Mesendoderm (in vitro differentiated cells): Measurements from ENCODE around the gene DNA2.

Source experiments
- DNase-seq: peaks from one replicate; pipeline ENCODE4 v3.0.0; 2013
- H2AK5ac ChIP-seq: 2 replicates; pipeline ENCODE4 v1.6.1; 2013; ENCODE audit warnings: low read length, inconsistent platforms
- H2BK120ac ChIP-seq: 2 replicates; pipeline ENCODE4 v1.6.1; 2013; ENCODE audit warnings: low read depth, mild to moderate bottlenecking, low read length, moderate library complexity, mixed read lengths
- H2BK15ac ChIP-seq: replicated peaks from 2 replicates; pipeline ENCODE4 v1.6.1; 2013; ENCODE audit warnings: low read depth, mild to moderate bottlenecking, moderate library complexity
- H2BK5ac ChIP-seq: 2 replicates; pipeline ENCODE4 v1.6.1; 2013; ENCODE audit warnings: low read length, inconsistent platforms
- H3K18ac ChIP-seq: 2 replicates; pipeline ENCODE4 v1.6.1; 2013; ENCODE audit warnings: mild to moderate bottlenecking, low read length, mixed read lengths
- H3K23ac ChIP-seq: one replicate; pipeline ENCODE4 v1.6.1; 2013; ENCODE audit warnings: low read length
- H3K27ac ChIP-seq: 2 replicates; pipeline ENCODE4 v1.5.1; 2013; ENCODE audit warnings: low read depth, mild to moderate bottlenecking, inconsistent platforms, low read length, moderate library complexity
- H3K27me3 ChIP-seq: 2 replicates; pipeline ENCODE4 v1.6.1; 2013; ENCODE audit warnings: low read length, control low read depth, mild to moderate bottlenecking, inconsistent platforms; ENCODE audit not compliant: insufficient read depth, poor library complexity
- H3K36me3 ChIP-seq: 2 replicates; pipeline ENCODE4 v1.6.1; 2013; ENCODE audit warnings: low read length, inconsistent platforms; ENCODE audit not compliant: control insufficient read depth, insufficient read depth
- H3K4ac ChIP-seq: one replicate; pipeline ENCODE4 v1.6.1; 2013; ENCODE audit warnings: low read depth, mild to moderate bottlenecking, low read length, moderate library complexity
- H3K4me1 ChIP-seq: 2 replicates; pipeline ENCODE4 v1.6.1; 2013; ENCODE audit warnings: low read depth, low read length, inconsistent platforms; ENCODE audit not compliant: control insufficient read depth
- H3K4me2 ChIP-seq: 2 replicates; pipeline ENCODE4 v1.6.1; 2013; ENCODE audit warnings: low read length
- H3K4me3 ChIP-seq: 2 replicates; pipeline ENCODE4 v1.5.1; 2013; ENCODE audit warnings: mild to moderate bottlenecking, low read length
- H3K56ac ChIP-seq: one replicate; pipeline ENCODE4 v1.6.1; 2013; ENCODE audit warnings: low read length
- H3K79me1 ChIP-seq: 2 replicates; pipeline ENCODE4 v1.6.1; 2013; ENCODE audit warnings: low read length, inconsistent platforms
- H3K79me2 ChIP-seq: 2 replicates; pipeline ENCODE4 v1.6.1; 2013; ENCODE audit warnings: mild to moderate bottlenecking, low read length; ENCODE audit not compliant: control insufficient read depth, insufficient read depth
- H3K9ac ChIP-seq: 2 replicates; pipeline ENCODE4 v1.6.1; 2013; ENCODE audit warnings: low read length, inconsistent platforms
- H4K5ac ChIP-seq: one replicate; pipeline ENCODE4 v1.6.1; 2013; ENCODE audit warnings: low read length
- H4K8ac ChIP-seq: one replicate; pipeline ENCODE4 v1.6.1; 2013; ENCODE audit warnings: low read depth, mild to moderate bottlenecking, control low read depth, low read length, moderate library complexity
- WGBS: extraction: QIAGEN DNeasy Blood & Tissue Kit; methylation state at CpG from one replicate; pipeline ENCODE4 v1.1.7; 2013; ENCODE audit warnings: low lambda C conversion rate, missing lambda C conversion rate; ENCODE audit not compliant: insufficient coverage; ENCODE audit errors: extremely low coverage; 5-methylcytosine and 5-hydroxymethylcytosine counted together

DNA2 gene

GRCh38 chr10:68442971-68443370, 28.8 kb downstream of the DNA2 start:
- Histone ChIP-seq H3K56ac (no peak overlapping the region), H3K79me2 (no peaks in the 10 kb centered on the region), H3K79me1 (no peaks in the 10 kb centered on the region), H3K4me2 (no peak overlapping the region), H3K18ac (no peak overlapping the region), H2BK120ac (no peak overlapping the region), H3K4me3 (no peak overlapping the region), H3K36me3 (no peaks in the 10 kb centered on the region), H3K4ac (no peak overlapping the region), H3K4me1 (no peaks in the 10 kb centered on the region), H3K23ac (no peak overlapping the region), H3K9ac (no peak overlapping the region), H4K5ac (no peak overlapping the region), H4K8ac (no peak overlapping the region), H2BK5ac (no peak overlapping the region), H3K27ac (no peak overlapping the region), H3K27me3 (no peaks in the 10 kb centered on the region), H2AK5ac (no peak overlapping the region), H2BK15ac (no peak overlapping the region)
- no CpG with 5 or more reads among the region's 2 CpGs for WGBS
- DNase-seq, result no peak

GRCh38 chr10:68440898-68441297, 30.9 kb downstream of the DNA2 start:
- Histone ChIP-seq H3K23ac (no peak overlapping the region), H3K4me1 (no peaks in the 10 kb centered on the region), H4K5ac (no peak overlapping the region), H3K4me3 (no peak overlapping the region), H4K8ac (no peak overlapping the region), H3K36me3 (no peaks in the 10 kb centered on the region), H2BK120ac (no peak overlapping the region), H2AK5ac (no peak overlapping the region), H3K4ac (no peak overlapping the region), H3K79me2 (no peaks in the 10 kb centered on the region), H3K56ac (no peak overlapping the region), H3K79me1 (no peaks in the 10 kb centered on the region), H3K4me2 (no peak overlapping the region), H3K9ac (no peak overlapping the region), H3K18ac (no peak overlapping the region), H2BK15ac (no peak overlapping the region), H3K27ac (no peak overlapping the region), H2BK5ac (no peak overlapping the region), H3K27me3 (no peaks in the 10 kb centered on the region)
- WGBS, result no CpG with 5 or more reads among the region's 3 CpGs
- no peak for DNase-seq

DNA sequence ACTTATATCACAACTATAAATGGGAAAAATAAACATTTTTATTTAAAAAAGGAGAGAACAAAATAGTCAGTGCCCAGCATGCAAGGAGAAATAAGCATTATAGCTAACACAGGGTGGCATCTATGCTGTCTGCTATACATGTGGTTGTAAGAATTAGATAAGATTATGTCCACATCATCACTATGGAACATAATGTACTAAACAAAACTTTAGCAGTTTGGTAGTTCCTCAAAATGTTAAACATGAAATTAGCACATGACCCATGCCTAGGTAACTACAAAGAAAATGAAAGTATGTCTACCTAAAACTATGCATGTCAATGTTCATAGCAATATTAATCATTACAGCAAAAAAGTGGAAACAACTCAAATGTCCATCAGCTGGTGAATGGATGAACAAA, 36.0 kb downstream of the DNA2 start:
- Histone ChIP-seq H3K27ac (no peak overlapping the region), H3K23ac (no peak overlapping the region), H2BK15ac (no peak overlapping the region), H3K27me3 (no peaks in the 10 kb centered on the region), H3K4me3 (no peak overlapping the region), H3K4ac (no peak overlapping the region), H2AK5ac (no peak overlapping the region), H3K9ac (no peak overlapping the region), H3K56ac (no peak overlapping the region), H3K79me2 (no peaks in the 10 kb centered on the region), H2BK120ac (no peak overlapping the region), H3K4me1 (no peaks in the 10 kb centered on the region), H3K4me2 (no peak overlapping the region), H4K5ac (no peak overlapping the region), H3K79me1 (no peaks in the 10 kb centered on the region), H3K36me3 (peaks cover 5% of the 10 kb centered on the region), H3K18ac (no peak overlapping the region), H4K8ac (no peak overlapping the region), H2BK5ac (no peak overlapping the region)
- no peak for DNase-seq

GRCh38 chr10:68434657-68435056, 37.1 kb downstream of the DNA2 start:
- Histone ChIP-seq H4K5ac (no peak overlapping the region), H3K36me3 (peaks cover 5% of the 10 kb centered on the region), H4K8ac (no peak overlapping the region), H3K18ac (no peak overlapping the region), H3K27ac (no peak overlapping the region), H3K56ac (no peak overlapping the region), H3K4me3 (no peak overlapping the region), H3K79me2 (no peaks in the 10 kb centered on the region), H3K23ac (no peak overlapping the region), H3K4ac (no peak overlapping the region), H3K9ac (no peak overlapping the region), H2BK5ac (no peak overlapping the region), H3K27me3 (no peaks in the 10 kb centered on the region), H2AK5ac (no peak overlapping the region), H3K4me1 (no peaks in the 10 kb centered on the region), H2BK15ac (no peak overlapping the region), H3K4me2 (no peak overlapping the region), H3K79me1 (no peaks in the 10 kb centered on the region), H2BK120ac (no peak overlapping the region)
- no peak for DNase-seq
- WGBS, result no CpG with 5 or more reads among the region's 4 CpGs

- Histone ChIP-seq H3K36me3 (peaks cover 11% of the 10 kb centered on the region), H3K79me2 (no peaks in the 10 kb centered on the region), H3K18ac (no peak overlapping the region), H3K79me1 (peaks cover 1% of the 10 kb centered on the region), H3K4me1 (no peaks in the 10 kb centered on the region), H2AK5ac (no peak overlapping the region), H3K27ac (no peak overlapping the region), H3K56ac (no peak overlapping the region), H3K4me2 (no peak overlapping the region), H3K23ac (no peak overlapping the region), H2BK5ac (no peak overlapping the region), H3K27me3 (no peaks in the 10 kb centered on the region), H2BK120ac (no peak overlapping the region), H3K4ac (no peak overlapping the region), H4K5ac (no peak overlapping the region), H3K4me3 (no peak overlapping the region), H3K9ac (no peak overlapping the region), H4K8ac (no peak overlapping the region), H2BK15ac (no peak overlapping the region)
- WGBS, result no CpG with 5 or more reads among the region's 5 CpGs
- no peak for DNase-seq
Measured at GRCh38 chr10:68428396-68429104, 43.2 kb downstream of the DNA2 start.

DNA sequence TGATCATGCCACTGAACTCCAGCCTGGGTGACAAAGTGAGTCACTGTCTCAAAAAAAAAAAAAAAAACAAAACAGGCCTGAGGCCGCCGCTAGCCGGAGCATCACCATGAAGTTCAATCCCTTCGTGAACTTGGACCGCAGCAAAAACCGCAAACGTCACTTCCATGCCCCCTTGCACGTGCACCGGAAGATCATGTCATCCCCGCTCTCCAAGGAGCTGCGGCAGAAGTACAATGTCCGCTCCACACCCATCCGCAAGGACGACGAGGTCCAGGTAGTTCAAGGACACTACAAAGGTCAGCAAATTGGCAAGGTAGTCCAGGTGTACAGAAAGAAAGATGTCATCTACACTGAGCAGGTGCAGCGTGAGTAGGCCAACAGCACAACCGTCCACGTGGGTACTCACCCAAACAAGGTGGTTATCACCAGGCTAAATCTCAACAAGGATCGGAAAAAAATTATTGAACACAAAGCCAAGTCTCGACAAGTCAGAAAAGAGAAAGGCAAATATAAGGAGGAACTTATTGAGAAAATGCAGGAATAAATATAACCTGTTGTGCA, 47.2 kb downstream of the DNA2 start:
- Histone ChIP-seq H3K4me3 (no peak overlapping the region), H3K27me3 (no peaks in the 10 kb centered on the region), H4K8ac (no peak overlapping the region), H3K27ac (no peak overlapping the region), H3K79me2 (no peaks in the 10 kb centered on the region), H4K5ac (no peak overlapping the region), H3K4me1 (no peaks in the 10 kb centered on the region), H2AK5ac (no peak overlapping the region), H3K9ac (no peak overlapping the region), H3K79me1 (peaks cover 3% of the 10 kb centered on the region), H2BK5ac (no peak overlapping the region), H2BK120ac (no peak overlapping the region), H3K4me2 (no peak overlapping the region), H3K36me3 (peaks cover 10% of the 10 kb centered on the region), H3K18ac (no peak overlapping the region), H3K4ac (no peak overlapping the region), H3K56ac (no peak overlapping the region), H2BK15ac (no peak overlapping the region), H3K23ac (no peak overlapping the region)
- no CpG with 5 or more reads among the region's 20 CpGs for WGBS
- DNase-seq, result no peak
